T follicular helper cell (primary cell): ENCODE data around the gene TLE4.

Experiments
- DNase-seq: peaks from one replicate; pipeline ENCODE4 v3.0.0-alpha.2; 2020; ENCODE audit warnings: low read depth

Gene TLE4

GRCh38 chr9:79689576-79689975 lies 117.8 kb downstream of the TLE4 start:
- no peak for DNase-seq

GRCh38 chr9:79691496-79691895 lies 119.7 kb downstream of the TLE4 start:
- no peak for DNase-seq

GRCh38 chr9:79692857-79693571 lies 121.2 kb downstream of the TLE4 start:
- DNase-seq, result no peak

GRCh38 chr9:79693750-79694149 lies 122.0 kb downstream of the TLE4 start:
- no peak for DNase-seq

GRCh38 chr9:79694208-79694607 lies 122.4 kb downstream of the TLE4 start:
- DNase-seq, result no peak

- DNase-seq, result no peak
These were observed 123.1 kb downstream of the TLE4 start for GRCh38 chr9:79694676-79695400.

- DNase-seq, result no peak
These were observed 123.9 kb downstream of the TLE4 start for GRCh38 chr9:79695531-79696175.

- DNase-seq, result no peak
These were observed 127.2 kb downstream of the TLE4 start for GRCh38 chr9:79698967-79699366.

GRCh38 chr9:79699479-79699878 lies 127.7 kb downstream of the TLE4 start:
- DNase-seq, result no peak

- no peak for DNase-seq
These were observed 129.0 kb downstream of the TLE4 start for GRCh38 chr9:79700607-79701360.

- DNase-seq, result no peak
These were observed 129.9 kb downstream of the TLE4 start for GRCh38 chr9:79701651-79702050.

GRCh38 chr9:79705704-79706103 lies 133.9 kb downstream of the TLE4 start:
- DNase-seq, result no peak

GRCh38 chr9:79706512-79706911 lies 134.7 kb downstream of the TLE4 start:
- DNase-seq, result no peak

GRCh38 chr9:79707589-79707988 lies 135.8 kb downstream of the TLE4 start:
- no peak for DNase-seq

GRCh38 chr9:79708541-79708940 lies 136.8 kb downstream of the TLE4 start:
- DNase-seq, result no peak

GRCh38 chr9:79709743-79710674 lies 138.2 kb downstream of the TLE4 start:
- no peak for DNase-seq

GRCh38 chr9:79711874-79712273 lies 140.1 kb downstream of the TLE4 start:
- no peak for DNase-seq

GRCh38 chr9:79719021-79719420 lies 147.3 kb downstream of the TLE4 start:
- DNase-seq, result no peak

GRCh38 chr9:79719989-79720388 lies 148.2 kb downstream of the TLE4 start:
- DNase-seq, result no peak

GRCh38 chr9:79731171-79731890 lies 159.6 kb downstream of the TLE4 start:
- DNase-seq, result no peak
